HG03135 (cell line): ENCODE measurements around the gene NEU1.
"Not testable (repeated sequence)": the region's sequence is repeated elsewhere in the genome, so short reads cannot be mapped to it uniquely, and the experiment has no call there.

ENCODE experiments used
- ATAC-seq: cut with Tn5 transposase; IDR thresholded peaks from one replicate; pipeline ENCODE4 v1.9.1; 2021; ENCODE audit warnings: mild to moderate bottlenecking, moderate library complexity; ENCODE audit not compliant: unreplicated experiment

NEU1 gene

DNA sequence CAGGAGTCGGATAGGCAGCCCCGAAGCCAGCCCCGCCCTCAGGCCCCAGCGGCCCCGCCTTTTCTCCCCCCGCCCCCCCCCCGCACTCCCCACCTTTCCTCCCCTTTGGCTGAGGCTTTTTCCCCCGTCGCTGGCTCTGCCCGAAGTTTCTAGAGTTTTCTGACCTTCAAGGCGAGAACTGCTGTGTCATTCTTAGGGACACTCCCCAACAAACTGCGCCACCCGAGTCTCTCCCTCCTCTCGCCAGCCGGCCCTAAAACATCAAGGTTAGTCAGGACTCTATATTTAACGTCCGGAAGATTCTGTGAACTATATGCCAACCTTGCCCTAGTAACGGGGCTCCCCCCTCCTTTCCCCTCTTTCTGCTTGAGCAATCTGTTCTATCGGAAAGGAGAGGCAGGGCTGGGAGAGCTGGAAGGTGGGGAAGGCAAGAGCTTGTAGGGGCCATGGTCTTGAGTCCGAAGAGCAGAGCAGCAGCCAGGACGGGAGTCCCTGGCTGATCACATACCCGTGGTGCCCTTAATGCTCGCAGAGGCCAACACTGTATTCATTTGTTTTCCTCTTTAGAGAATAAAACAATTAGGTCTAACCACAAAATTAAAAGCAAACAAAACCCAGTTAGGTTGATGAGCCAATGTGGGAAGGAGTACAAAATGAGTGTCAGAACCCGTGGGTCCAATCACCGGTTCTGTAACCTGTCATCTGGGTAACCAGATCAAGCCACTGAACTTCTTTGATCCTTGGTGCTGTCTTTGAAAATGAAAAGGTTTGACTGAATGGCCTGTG is 40.4 kb downstream of the NEU1 start:
- no peak for ATAC-seq

GRCh38 chr6:31821301-31822035 is 41.2 kb downstream of the NEU1 start:
- ATAC-seq, result no peak

- ATAC-seq, result not testable (repeated sequence)
These were observed 42.2 kb downstream of the NEU1 start for GRCh38 chr6:31820399-31820798.

DNA sequence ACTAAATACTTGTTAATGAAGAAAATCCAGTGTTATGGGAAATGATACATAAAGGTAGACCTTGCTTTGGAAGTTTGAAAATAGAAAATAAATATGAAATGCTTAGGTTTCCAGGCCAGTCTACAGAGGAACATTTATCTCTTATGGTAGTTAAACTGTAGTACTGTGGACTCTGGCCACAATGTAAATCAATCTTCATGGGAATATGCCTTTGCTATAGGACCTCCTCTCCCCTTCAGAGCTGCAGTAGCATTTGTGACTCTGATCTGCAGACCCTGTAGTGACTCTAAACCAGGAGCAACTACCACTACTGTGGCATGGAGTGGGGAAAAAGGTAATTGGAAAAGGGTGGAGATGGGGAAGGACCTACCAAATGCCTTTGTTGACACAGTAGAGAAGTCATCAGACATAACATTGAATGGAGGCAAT is 42.7 kb downstream of the NEU1 start:
- no peak for ATAC-seq

GRCh38 chr6:31817929-31818511 is 44.6 kb downstream of the NEU1 start:
- not testable (repeated sequence) for ATAC-seq

- ATAC-seq, result not testable (repeated sequence)
These were observed 45.3 kb downstream of the NEU1 start for GRCh38 chr6:31817133-31817928.

GRCh38 chr6:31815025-31815838 is 47.4 kb downstream of the NEU1 start, which contains the start of the genes HSPA1A and HSPA1L:
HSPA1A (plus strand) TSS chr6:31815543; CDS start chr6:31815757, 214 bp downstream.
HSPA1L (minus strand) TSS chr6:31815283; CDS start chr6:31811972, 3,311 bp downstream.
- no peak for ATAC-seq

- ATAC-seq, result no peak
These were observed 48.0 kb downstream of the NEU1 start for GRCh38 chr6:31814677-31815024.

- ATAC-seq, result no peak
These were observed 49.2 kb downstream of the NEU1 start for GRCh38 chr6:31813465-31813849.

GRCh38 chr6:31811645-31812044 is 51.0 kb downstream of the NEU1 start:
- ATAC-seq, result no peak

GRCh38 chr6:31808599-31808998 is 54.0 kb downstream of the NEU1 start:
- ATAC-seq, result not testable (repeated sequence)
